ENCODE results near the gene STIMATE.

STIMATE gene

GRCh38 chr3:52789746-52790040 lies 107.7 kb downstream of the STIMATE start:
- DNase-seq = no peak

DNA sequence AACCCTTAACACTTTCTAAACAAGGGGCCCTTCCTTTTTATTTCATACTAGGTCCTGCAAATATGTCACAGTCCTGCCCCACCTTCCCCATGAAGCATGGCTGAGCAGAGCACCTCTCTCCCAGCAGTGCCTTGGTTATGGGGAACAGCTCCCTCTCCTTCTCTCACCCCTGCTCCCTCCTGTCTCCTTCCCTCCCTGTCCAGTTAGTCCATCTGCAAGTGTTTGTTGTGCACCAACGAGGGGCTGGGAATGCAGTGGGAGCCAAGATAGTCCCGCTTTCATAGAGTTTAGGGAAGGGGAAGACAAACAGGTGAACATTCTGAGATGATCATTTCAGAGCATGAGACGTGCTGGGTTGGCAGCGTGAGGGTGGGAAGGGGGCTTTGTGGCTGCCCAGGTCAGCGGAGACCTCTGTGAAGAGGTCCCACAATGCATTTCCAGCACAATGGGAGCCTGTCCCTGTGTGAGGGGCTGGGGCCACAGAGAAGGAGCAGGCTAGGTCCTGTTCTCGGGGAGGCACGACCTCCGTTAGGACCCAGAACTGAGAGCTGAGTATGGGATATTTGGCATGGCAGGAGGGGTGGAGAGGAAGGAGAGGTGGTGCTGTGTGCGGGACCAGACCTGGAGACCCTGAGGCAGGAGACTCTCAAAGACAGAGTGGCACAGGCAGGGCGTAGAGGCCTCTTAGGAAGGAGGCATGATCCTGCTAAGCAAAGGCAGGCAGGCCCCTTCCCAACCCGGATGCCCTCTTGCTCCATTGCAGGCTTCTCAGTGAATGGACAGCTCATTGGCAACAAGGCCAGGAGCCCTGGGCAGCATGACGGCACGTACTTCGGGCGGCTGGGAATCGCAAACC lies 108.2 kb downstream of the STIMATE start:
- no peak for DNase-seq

DNA sequence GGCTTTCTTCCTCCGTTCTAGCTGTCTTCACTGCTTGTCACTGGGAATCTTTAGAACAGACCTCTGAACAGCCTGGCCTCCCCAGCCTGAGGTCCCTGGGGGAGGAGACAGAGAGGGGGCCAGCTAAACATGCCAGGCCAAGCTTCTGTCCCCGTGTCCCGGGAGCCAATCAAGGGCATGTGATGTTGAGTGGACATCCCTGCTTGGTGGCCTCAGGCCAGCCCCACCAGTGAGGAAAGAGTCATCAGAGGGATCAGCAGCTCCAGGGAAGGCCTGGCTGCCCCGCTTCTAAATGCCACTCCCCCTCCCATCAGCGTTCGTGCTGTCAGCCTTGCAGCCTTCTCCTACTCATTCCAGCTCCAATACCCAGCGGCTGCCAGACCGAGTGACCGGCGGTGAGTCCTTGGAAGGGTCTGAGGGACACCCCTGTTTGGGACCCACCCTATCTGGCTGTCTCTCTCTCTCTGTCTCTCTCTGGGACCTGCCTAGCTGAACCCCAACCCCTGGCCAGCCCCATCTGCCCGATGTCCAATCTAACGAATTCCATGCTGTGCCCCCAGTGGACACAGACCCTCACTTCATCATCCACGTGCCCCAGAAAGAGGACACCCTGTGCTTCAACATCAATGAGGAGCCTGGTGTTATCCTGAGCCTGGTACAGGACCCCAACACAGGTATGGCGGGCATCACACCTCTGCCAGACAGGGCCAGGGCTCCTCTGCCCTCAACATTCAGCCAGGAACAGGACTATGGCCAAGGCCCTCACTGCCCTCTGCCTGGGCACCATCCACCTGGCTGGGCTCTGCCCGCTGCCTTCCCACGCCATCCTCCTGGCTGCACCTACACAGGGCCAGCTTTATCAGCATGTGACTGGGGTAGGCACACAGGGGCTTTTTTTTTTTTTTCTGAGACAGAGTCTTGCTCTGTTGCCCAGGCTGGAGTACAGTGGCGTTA lies 109.4 kb downstream of the STIMATE start:
- no peak for DNase-seq

- no peak for DNase-seq
Observed at GRCh38 chr3:52787246-52787645, 110.1 kb downstream of the STIMATE start.

Measured in inflammatory macrophage (primary cell).